ENCODE data around the gene MXD3.

MXD3 gene

DNA sequence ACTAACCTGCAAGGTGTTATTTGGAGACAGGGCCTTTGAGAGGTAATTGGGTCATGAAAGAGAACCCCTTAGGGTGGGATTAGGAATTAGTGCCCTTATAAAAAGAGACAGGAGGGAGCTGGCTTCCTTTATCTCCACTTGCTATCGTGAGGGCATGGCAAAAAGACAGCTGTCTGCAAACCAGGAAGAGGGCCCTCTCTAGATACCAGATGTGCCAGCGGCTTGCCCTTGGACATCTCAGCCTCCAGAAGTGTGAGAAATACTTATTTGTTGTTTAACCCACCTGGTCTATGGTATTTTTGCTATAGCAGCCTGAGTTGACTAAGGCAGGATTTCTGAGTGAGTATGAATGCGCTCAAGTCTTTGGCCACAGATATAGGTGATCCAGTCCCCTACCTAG, 45.0 kb upstream of the MXD3 start:
- no peak overlapping the region for H3K4me3 ChIP-seq
- DNase-seq (ENCODE audit: low spot score) = no peak
- TF ChIP-seq, protein P1, sequence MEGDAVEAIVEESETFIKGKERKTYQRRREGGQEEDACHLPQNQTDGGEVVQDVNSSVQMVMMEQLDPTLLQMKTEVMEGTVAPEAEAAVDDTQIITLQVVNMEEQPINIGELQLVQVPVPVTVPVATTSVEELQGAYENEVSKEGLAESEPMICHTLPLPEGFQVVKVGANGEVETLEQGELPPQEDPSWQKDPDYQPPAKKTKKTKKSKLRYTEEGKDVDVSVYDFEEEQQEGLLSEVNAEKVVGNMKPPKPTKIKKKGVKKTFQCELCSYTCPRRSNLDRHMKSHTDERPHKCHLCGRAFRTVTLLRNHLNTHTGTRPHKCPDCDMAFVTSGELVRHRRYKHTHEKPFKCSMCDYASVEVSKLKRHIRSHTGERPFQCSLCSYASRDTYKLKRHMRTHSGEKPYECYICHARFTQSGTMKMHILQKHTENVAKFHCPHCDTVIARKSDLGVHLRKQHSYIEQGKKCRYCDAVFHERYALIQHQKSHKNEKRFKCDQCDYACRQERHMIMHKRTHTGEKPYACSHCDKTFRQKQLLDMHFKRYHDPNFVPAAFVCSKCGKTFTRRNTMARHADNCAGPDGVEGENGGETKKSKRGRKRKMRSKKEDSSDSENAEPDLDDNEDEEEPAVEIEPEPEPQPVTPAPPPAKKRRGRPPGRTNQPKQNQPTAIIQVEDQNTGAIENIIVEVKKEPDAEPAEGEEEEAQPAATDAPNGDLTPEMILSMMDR (IDR thresholded peaks at IDR 0.05) = no peak
- H3K27ac ChIP-seq = no peak overlapping the region

DNA sequence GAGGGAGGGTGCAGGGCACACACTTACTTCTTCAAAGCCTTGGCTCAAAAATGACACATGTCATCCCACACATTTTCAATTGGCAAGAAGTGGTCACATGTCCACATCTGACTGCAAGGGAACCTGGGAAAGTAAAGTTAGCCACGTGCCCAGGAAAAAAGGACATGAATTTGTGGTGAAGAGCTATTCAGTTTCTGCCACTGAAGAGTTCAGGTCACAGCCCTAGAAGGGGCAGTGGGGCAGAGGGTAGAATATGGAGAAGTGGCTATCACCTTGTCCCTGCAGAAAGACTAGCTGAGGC, 44.1 kb upstream of the MXD3 start:
- Histone ChIP-seq H3K27ac (no peak overlapping the region), H3K4me3 (no peak overlapping the region)
- DNase-seq (ENCODE audit: low spot score) = no peak
- TF ChIP-seq, protein P1 (IDR thresholded peaks at IDR 0.05) = no peak

DNA sequence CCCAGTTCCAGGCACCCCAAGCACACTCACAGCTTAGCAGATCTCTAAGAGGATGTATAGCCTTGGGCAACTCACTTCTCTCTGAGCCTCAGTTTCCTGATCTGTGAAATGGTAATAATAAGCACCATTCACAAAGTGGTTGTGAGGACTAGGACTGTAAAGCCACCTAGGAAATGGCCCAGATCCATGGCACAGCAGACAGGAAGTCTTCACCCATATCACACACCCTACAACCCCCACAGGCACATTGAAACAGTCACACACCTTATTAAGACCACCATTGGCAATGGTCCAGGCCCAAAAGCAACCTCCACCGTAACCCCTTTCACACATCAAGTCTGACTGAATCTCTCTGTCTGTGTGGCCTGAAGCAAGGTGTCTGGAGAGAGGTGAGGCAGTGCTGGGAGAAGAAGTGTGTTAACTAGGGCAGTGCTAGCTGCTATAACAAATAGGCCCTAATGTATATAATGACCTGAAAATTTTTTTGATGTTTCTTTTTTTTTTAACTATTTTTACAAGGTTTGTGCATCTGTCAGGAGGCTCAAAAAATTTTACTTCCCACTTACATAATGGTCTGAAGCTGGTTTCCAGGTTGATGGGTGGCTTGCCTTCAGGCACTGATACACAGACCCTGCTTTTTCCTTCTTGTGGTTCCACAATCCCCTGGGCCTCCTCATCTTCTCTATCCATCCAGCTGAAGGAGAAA, 43.6 kb upstream of the MXD3 start:
- TF ChIP-seq, protein P1 (IDR thresholded peaks at IDR 0.05) = no peak
- Histone ChIP-seq H3K4me3 (no peak overlapping the region), H3K27ac (no peak overlapping the region)
- DNase-seq (ENCODE audit: low spot score) = no peak

DNA sequence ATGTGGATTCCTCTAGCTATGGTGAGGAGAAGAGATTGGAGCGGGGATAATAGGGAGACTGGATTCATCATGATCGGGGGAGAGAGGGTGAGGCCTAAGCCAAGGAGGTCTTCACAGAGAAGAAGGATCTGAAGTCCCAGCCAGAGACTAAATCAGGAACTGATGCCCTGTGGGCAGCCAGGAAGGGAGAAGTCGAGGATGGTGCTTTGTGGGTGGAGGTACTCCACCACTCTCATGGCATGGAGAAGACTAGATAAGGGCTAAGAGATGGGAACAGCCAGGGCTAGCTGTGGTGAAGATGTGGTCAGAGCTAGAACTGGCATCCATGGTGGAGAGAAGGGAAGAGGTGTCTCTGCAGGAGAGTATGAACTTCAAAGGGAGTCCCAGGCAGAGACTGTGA, 43.0 kb upstream of the MXD3 start:
- H3K4me3 ChIP-seq = no peak overlapping the region

DNA sequence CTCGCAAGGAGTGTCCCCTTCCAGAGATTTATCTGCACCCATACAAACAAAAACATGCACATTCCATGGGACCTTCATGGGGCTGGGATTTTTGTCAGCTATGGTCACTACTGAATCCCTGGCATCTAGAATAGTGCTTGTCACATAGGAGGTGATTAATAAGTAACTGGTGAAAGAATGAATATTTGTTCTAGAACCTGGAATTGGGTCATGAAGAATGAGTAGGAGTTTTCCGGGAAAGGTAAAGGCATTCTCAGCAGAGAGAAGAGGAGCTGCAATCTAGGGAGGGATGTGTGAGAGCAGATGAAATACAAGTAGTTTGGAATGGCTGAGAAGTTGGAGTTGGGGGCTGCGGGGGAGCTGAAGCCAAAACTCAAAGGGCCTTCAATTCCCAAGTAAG, 42.6 kb upstream of the MXD3 start:
- Histone ChIP-seq H3K4me3 (no peak overlapping the region), H3K27ac (no peak overlapping the region)
- TF ChIP-seq, protein P1 (IDR thresholded peaks at IDR 0.05) = no peak
- no peak for DNase-seq (ENCODE audit: low spot score)

More for the DNA sequence above, 43.0 kb upstream of the MXD3 start:
- H3K27ac ChIP-seq = no peak overlapping the region
- no peak for DNase-seq (ENCODE audit: low spot score)
- TF ChIP-seq, protein P1 (IDR thresholded peaks at IDR 0.05) = no peak

DNA sequence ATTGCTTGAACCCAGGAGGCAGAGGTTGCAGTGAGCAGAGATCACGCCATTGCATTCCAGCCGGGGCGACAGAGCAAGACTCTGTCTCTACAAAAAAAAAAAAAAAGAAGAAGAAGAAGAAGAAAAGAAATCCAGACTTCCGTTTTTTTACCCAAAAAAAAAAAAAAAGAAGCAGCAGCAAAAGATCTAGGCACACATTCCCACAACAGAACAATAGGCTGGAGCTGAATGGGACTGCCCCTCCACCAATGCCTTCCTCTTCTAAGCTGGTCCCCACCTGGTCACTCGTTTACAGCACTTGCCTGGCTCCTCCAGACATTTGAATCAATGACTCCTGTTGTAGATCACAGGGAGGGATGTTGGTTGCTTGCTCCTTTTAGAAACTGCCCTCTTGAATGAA, 41.4 kb upstream of the MXD3 start:
- Histone ChIP-seq H3K4me3 (no peak overlapping the region), H3K27ac (no peak overlapping the region)
- no peak for DNase-seq (ENCODE audit: low spot score)
- TF ChIP-seq, protein P1 (IDR thresholded peaks at IDR 0.05) = no peak

Measured in coronary artery (tissue), 2 donors.